Lung (tissue), 12 donors: ENCODE results near the gene CDYL. TPM values are rescaled to one million over a fixed set of nuclear protein-coding genes. Genes with fewer than 3 reads are reported as not detected.
"Not testable (repeated sequence)": the region's sequence is repeated elsewhere in the genome, so short reads cannot be mapped to it uniquely, and the experiment has no call there.

ENCODE experiments used
- ATAC-seq: fragments of 200-7000 bp; cut with Tn5 transposase; one replicate; pipeline ENCODE4 v1.9.1; 2020; ENCODE audit warnings: moderate number of reproducible peaks; ENCODE audit not compliant: insufficient read depth, low FRiP score
- DNase-seq, 3 donors: peaks; one replicate each; pipeline ENCODE4 v3.0.0-alpha.2; 2013 to 2017
- H3K27ac ChIP-seq, 2 donors: one replicate each; pipeline ENCODE4 v1.5.1; 2013; ENCODE audit warnings: mild to moderate bottlenecking in 2 of 2, moderate library complexity in 2 of 2, control low read depth in 1 of 2, inconsistent platforms in 1 of 2, low read depth in 1 of 2, low read length in 1 of 2
- H3K27me3 ChIP-seq, 3 donors: one replicate each; pipeline ENCODE4 v1.5.1; 2013; ENCODE audit warnings: low read length in 2 of 3; ENCODE audit not compliant: control insufficient read depth in 3 of 3, insufficient read depth in 3 of 3
- H3K36me3 ChIP-seq, 4 donors: one replicate each; pipeline ENCODE4 v1.5.1; 2013; ENCODE audit warnings: low read length in 4 of 4, mild to moderate bottlenecking in 1 of 4, moderate library complexity in 1 of 4; ENCODE audit not compliant: control insufficient read depth in 4 of 4, insufficient read depth in 4 of 4
- H3K4me1 ChIP-seq, 5 donors: one replicate each; pipeline ENCODE4 v1.5.1; 2013; ENCODE audit warnings: low read length in 5 of 5, mild to moderate bottlenecking in 2 of 5, moderate library complexity in 1 of 5; ENCODE audit not compliant: control insufficient read depth in 5 of 5, insufficient read depth in 5 of 5
- H3K4me3 ChIP-seq: one replicate; pipeline ENCODE4 v1.5.1; 2013; ENCODE audit warnings: mild to moderate bottlenecking, control low read depth, moderate library complexity
- H3K9ac ChIP-seq, 2 donors: one replicate each; pipeline ENCODE4 v1.5.1; 2013; ENCODE audit warnings: low read length in 2 of 2, control low read depth in 1 of 2; ENCODE audit not compliant: insufficient read depth in 1 of 2
- H3K9me3 ChIP-seq, 4 donors: one replicate each; pipeline ENCODE4 v1.5.1; 2013; ENCODE audit warnings: low read length in 3 of 4, mild to moderate bottlenecking in 1 of 4, moderate library complexity in 1 of 4; ENCODE audit not compliant: control insufficient read depth in 4 of 4, insufficient read depth in 3 of 4
- CTCF ChIP-seq: IDR thresholded peaks from 2 replicates; pipeline ENCODE4 v1.5.1; 2012; ENCODE audit warnings: mild to moderate bottlenecking; ENCODE audit errors: control extremely low read depth, extremely low read depth
- WGBS, 2 donors: extraction: QIAGEN DNeasy Blood & Tissue Kit; methylation state at CpG; one replicate each; pipeline ENCODE4 v1.1.7; 2013; 5-methylcytosine and 5-hydroxymethylcytosine counted together
- polyA plus RNA-seq, 2 donors: library from polyadenylated mRNA; stranded (reverse); fragments of 200-250 nt; gene quantifications; one replicate each; pipeline ENCODE4 v1.2.1, GENCODE V29; 2013
- total RNA-seq, 2 donors: library from RNA; depleted of rRNA in 1 of 2; stranded (reverse); fragments of >200 nt in 1 of 2; gene quantifications; one replicate each; pipeline ENCODE4 v1.2.1, GENCODE V29; 2014 to 2021
- donor health status: control.
- donor health status: control.
- donor health status: Bipolar disorder and iron deficiency.
- donor health status: healthy.
- donor health status: DM: yes; HTN: yes; CAD: no.

CDYL gene
- total and polyA plus RNA-seq, 4 donors: 5.8 to 51.6 (median 20.9) TPM

GRCh38 chr6:4849226-4850022, 73.2 kb downstream of the CDYL start:
- no peak for TF ChIP-seq CTCF
- H3K27ac ChIP-seq: no peak overlapping the region
- H3K9me3 ChIP-seq: peaks cover 0 to 4% (median under 1%) of the 10 kb centered on the region in 4 donors
- no peaks in the 10 kb centered on the region for H3K36me3 ChIP-seq
- DNase-seq (no peak), ATAC-seq (no peak)
- 56 to 79% methylated on average over 4 of the region's 4 CpGs for WGBS, 2 donors
- peaks cover 0 to 14% (median 0%) of the 10 kb centered on the region in 5 donors for H3K4me1 ChIP-seq
- no peak overlapping the region for H3K4me3 ChIP-seq
- no peak overlapping the region for H3K9ac ChIP-seq
- H3K27me3 ChIP-seq: no peaks in the 10 kb centered on the region

- Histone ChIP-seq H3K4me1 (peaks cover 0 to 14% (median 0%) of the 10 kb centered on the region in 5 donors), H3K9me3 (no peaks in the 10 kb centered on the region), H3K36me3 (peaks cover 0 to 2% (median 0%) of the 10 kb centered on the region in 4 donors), H3K27ac (no peak overlapping the region), H3K4me3 (no peak overlapping the region), H3K9ac (no peak overlapping the region), H3K27me3 (no peaks in the 10 kb centered on the region)
- WGBS, 2 donors: 98% methylated on average over 4 of the region's 4 CpGs
- no peak for TF ChIP-seq CTCF
- ATAC-seq (no peak), DNase-seq (no peak)
Measured at GRCh38 chr6:4851035-4851434, 74.8 kb downstream of the CDYL start.

GRCh38 chr6:4852186-4852585, 76.0 kb downstream of the CDYL start:
- H3K4me1 ChIP-seq: peaks cover 0 to 14% (median 0%) of the 10 kb centered on the region in 5 donors
- not testable (repeated sequence) for H3K27ac ChIP-seq, H3K27me3 ChIP-seq, DNase-seq, H3K9ac ChIP-seq, H3K4me3 ChIP-seq, H3K36me3 ChIP-seq, H3K9me3 ChIP-seq, ATAC-seq
- WGBS, 2 donors: 64 to 79% methylated on average over 1 of the region's 1 CpG

GRCh38 chr6:4852938-4853337, 76.7 kb downstream of the CDYL start:
- ATAC-seq (no peak), DNase-seq (no peak)
- H3K36me3 ChIP-seq: peaks cover 0 to 2% (median 0%) of the 10 kb centered on the region in 4 donors
- peaks cover 0 to 12% (median 0%) of the 10 kb centered on the region in 5 donors for H3K4me1 ChIP-seq
- H3K27me3 ChIP-seq: no peaks in the 10 kb centered on the region
- H3K4me3 ChIP-seq: no peak overlapping the region
- H3K9me3 ChIP-seq: no peaks in the 10 kb centered on the region
- H3K27ac ChIP-seq: no peak overlapping the region
- 92 to 98% methylated on average over 5 of the region's 5 CpGs for WGBS, 2 donors
- H3K9ac ChIP-seq: no peak overlapping the region
- TF ChIP-seq CTCF: no peak
